HEK293 (cell line): ENCODE results near the gene MAPRE2.

Experiments
- AEBP2 ChIP-seq: fragments of 450-650 bp; formaldehyde crosslinking; IDR thresholded peaks from 2 replicates; pipeline ENCODE4 v1.5.1; 2016; ENCODE audit warnings: missing biosample characterization, missing genetic modification characterization, borderline replicate concordance
- CTCF ChIP-seq: fragments of 450-650 bp; formaldehyde crosslinking; IDR thresholded peaks from 2 replicates; pipeline ENCODE4 v1.5.1; 2016; ENCODE audit warnings: missing biosample characterization, missing genetic modification characterization
- IKZF3 ChIP-seq: fragments of 450-650 bp; IDR thresholded peaks from 2 replicates; pipeline ENCODE4 v1.5.0; 2018; ENCODE audit warnings: missing biosample characterization, mild to moderate bottlenecking, missing genetic modification characterization, moderate library complexity
- YY1 ChIP-seq: fragments of 450-650 bp; formaldehyde crosslinking; IDR thresholded peaks from 2 replicates; pipeline ENCODE4 v1.5.1; 2018; ENCODE audit warnings: missing biosample characterization, missing genetic modification characterization
- ZFP37 ChIP-seq: fragments of 450-650 bp; formaldehyde crosslinking; IDR thresholded peaks from 2 replicates; pipeline ENCODE4 v1.5.1; 2016; ENCODE audit warnings: missing biosample characterization, missing genetic modification characterization
- ZNF280D ChIP-seq: fragments of 450-650 bp; formaldehyde crosslinking; IDR thresholded peaks from 2 replicates; pipeline ENCODE4 v1.5.1; 2016; ENCODE audit warnings: missing biosample characterization, missing genetic modification characterization
- ZNF621 ChIP-seq: fragments of 450-650 bp; formaldehyde crosslinking; IDR thresholded peaks from 2 replicates; pipeline ENCODE4 v1.5.1; 2017; ENCODE audit warnings: missing biosample characterization, missing genetic modification characterization
- ZNF626 ChIP-seq: fragments of 450-650 bp; sonication (Bioruptor Pico); formaldehyde crosslinking; IDR thresholded peaks from 2 replicates; pipeline ENCODE4 v1.5.1; 2018; ENCODE audit warnings: missing biosample characterization, missing genetic modification characterization, inconsistent platforms
- ZNF645 ChIP-seq: fragments of 450-650 bp; formaldehyde crosslinking; IDR thresholded peaks from 2 replicates; pipeline ENCODE4; 2016; ENCODE audit warnings: missing biosample characterization, missing genetic modification characterization

GRCh38 chr18:35077937-35078336, 36.7 kb downstream of the MAPRE2 start:
- no peak for TF ChIP-seq CTCF (tag by site-specific recombination)
- no peak for TF ChIP-seq ZFP37
- no peak for TF ChIP-seq ZNF645 (tag by site-specific recombination)
- no peak for TF ChIP-seq IKZF3 (tag by site-specific recombination)
- TF ChIP-seq ZNF280D = no peak
- TF ChIP-seq ZNF621 (tag by site-specific recombination) = no peak
- no peak for TF ChIP-seq ZNF626 (tag by site-specific recombination)
- no peak for TF ChIP-seq YY1 (tag by site-specific recombination)
- TF ChIP-seq AEBP2 (tag by site-specific recombination) = no peak
